ENCODE results near the gene HYI.
"Not testable (repeated sequence)": the region's sequence is repeated elsewhere in the genome, so short reads cannot be mapped to it uniquely, and the experiment has no call there.

The HYI gene

DNA sequence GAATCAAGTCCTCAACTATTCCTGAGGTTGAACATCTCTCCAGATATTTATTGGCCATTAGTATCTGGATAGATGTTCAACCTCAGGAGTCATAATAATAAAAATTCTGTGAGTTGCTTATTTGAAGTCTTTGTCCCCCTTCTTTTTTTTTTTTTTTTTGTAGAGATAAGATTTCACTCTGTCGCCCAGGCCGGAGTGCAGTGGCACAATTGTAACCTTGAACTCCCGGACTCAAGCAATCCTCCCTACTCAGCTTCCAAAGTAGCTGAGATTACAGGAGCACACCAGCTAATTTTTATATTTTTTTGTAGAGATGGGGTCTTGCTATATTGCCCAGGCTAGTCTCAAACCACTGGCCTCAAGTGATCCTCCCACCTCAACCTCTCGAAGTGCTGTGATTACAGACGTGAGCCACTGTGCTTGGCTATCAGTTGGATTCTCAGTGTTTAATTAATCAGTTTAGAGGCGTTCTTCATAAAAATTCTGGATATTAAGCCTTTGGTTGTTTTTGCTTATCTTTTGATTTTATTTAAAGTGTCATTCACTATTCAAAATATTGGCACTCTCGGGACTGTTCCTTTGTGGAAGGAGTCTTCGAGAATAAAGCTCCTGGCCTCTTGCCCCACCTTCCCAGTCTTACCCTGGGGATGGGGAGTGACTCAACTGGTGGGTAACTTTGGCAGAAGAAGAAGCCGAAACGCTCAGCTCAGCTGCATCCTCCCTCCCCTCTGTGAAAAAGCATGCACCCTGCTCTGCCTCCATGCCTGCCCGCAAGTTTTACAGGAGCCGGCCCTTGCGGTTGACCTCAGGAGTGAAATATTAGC lies 11.2 kb upstream of the HYI start:
- no peak for DNase-seq (ENCODE audit: low spot score)

DNA sequence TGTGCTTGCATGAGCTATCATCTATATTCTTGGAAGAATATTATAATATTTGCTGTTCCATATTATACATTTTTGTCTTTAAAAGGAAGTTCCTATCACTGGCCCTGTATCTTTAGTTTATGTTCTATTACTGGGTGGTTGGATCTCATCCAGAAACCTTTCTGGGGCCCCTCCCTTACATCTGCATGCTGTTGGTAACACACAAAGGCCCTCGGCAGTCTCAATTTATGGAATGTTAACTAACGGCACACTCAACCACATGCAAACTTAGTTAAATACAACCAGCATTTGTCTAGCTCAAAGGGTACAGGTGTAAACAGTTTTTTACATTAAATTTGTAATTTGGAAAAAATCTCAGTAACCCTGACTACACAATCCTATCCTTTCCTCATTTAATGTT lies 9.7 kb upstream of the HYI start:
- no peak for DNase-seq (ENCODE audit: low spot score)

DNA sequence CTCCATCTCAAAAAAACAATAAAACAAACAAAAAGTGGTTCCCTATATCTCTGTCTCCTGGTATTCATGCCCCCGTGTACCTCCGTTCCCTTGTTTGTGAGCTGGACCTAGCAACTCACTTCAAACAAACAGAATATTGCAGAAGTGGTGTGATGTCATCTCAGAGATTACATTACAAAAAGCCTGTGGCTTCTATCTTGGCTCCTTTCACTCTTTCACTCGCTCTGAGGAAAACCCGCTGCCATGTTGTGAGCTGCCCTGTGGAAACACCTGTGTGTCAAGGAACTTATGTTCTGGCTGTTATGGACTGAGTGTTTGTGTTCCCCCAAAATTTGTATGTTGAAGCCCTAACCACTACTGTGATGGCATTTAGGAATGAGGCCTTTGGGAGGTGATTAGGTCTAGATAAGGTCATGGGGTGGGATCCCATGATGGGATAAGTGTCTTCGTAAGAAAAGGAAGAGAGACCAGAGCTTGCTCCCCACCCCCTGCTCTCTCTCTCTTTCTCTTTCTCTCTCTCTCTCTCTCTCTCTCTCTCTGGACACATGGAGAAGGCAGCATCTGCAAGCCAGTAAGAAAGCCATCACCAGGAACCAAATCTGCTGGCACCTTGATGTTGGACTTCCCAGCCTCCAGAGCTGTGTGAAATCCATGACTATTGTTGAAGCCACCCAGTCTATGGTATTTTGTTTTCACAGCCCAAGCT lies 7.4 kb upstream of the HYI start:
- no peak for DNase-seq (ENCODE audit: low spot score)

DNA sequence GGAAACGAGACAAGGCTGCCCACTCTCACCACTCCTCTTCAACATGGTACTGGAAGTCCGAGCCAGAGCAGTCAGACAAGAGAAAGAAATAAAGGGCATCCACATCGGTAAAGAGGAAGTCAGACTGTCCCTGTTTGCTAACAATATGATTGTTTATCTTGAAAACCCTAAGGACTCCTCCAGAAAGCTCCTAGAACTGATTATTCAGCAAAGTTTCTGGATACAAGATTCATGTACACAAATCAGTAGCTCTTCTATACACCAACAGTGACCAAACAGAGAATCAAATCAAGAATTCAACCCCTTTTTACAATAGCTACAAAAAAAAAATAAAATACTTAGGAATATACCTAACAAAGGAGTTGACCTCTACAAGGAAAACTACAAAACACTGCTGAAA lies 4.6 kb upstream of the HYI start:
- DNase-seq (ENCODE audit: low spot score), result not testable (repeated sequence)

DNA sequence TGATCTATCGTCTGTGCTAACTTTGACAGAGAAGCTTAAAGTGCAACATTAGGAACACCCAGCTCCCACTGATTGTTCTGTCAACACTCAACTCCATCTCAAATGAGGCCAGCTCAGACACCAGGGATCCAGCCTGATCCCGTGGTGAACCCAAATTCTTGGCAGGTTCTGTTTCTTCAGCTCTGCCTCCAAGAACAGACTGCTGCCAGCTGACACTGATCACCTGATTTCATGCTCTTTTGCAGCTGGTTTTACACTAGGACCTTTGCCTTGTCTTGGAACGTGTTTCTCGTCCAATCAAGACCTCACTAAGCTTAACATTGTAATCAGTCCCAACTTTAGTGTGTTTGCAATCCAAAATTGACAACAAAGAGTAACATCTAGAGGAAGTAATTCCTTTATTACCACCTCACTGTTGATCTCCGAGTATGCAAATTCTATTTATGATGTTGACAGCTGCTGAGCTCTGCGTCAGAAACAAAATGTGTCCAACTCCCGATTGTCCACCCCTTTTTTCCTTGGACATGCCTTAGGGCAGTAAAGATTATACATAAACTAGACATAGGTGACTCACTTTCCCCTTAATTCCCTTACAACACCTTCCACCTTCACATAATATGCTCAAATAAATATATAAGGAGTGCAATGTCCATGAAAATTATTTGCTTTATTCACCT lies 1.6 kb upstream of the HYI start:
- no peak for DNase-seq (ENCODE audit: low spot score)

DNA sequence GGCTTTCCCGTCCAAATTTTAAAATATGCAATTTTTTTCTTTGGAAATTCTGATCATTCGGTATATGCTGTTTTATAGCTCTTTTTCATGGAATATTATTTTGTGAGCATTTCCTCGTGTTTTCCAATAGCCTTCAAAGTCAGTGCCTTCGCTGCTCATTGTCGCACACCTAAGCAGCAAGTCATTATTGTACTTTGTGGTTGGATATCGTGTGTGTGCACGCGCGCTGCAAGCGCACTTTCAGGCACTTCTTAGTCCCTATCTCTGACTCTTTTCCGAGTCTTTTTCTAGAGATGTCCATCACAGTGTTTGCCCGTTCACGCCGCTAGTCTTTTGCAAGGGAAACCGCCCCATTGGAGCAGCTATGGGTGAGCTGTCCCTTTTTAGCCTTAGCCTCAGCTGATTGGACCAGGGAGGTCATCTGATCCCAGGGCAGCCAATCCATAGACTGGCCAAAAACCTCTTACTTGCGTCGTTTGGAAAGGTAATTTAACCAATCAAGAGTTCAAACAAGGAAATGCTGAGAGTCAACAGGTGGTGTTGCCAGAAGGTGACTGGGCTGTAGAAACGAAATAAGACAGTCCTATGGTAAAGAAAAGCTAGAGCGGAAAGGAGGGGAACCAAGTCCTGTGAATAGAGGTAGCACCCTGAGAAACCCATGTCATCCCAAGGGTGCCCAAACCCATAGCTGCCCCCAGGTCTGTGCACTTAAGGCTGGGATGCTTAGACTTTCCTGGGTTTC lies 710 bp upstream of the HYI start:
- peak; percentile 87 for DNase-seq (ENCODE audit: low spot score)

DNA sequence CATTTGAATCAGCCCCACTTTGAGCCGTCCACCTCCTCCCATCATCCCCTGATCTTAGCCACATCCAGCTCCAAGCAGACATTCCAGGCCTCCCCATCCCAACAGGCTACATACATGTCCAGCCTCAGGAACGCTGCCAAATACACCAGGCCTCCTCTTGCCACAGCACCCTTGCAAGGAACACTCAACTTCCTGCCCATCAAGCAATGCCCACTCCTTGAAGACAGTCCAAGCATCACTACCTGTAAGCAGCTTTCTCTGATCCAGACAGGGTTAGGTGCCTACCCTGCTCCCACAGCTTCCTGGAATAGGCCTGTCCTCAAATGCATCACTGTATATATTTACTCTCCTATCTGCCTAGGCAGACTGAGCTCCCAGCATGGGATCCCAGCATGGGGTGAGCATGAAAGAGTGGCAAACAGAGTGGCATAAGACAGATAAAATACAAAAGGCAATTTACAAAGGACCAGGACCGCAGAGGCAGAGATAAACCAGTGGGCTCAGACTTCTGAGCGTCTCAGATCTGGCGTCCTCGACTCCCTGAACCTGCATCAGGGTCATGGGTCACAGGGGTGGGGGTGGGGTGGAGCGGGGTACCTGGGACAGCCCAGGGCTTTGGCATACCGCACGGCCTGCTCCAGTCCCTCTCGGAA lies 816 bp downstream of the HYI start:
- peak; percentile 42 for DNase-seq (ENCODE audit: low spot score)

DNA sequence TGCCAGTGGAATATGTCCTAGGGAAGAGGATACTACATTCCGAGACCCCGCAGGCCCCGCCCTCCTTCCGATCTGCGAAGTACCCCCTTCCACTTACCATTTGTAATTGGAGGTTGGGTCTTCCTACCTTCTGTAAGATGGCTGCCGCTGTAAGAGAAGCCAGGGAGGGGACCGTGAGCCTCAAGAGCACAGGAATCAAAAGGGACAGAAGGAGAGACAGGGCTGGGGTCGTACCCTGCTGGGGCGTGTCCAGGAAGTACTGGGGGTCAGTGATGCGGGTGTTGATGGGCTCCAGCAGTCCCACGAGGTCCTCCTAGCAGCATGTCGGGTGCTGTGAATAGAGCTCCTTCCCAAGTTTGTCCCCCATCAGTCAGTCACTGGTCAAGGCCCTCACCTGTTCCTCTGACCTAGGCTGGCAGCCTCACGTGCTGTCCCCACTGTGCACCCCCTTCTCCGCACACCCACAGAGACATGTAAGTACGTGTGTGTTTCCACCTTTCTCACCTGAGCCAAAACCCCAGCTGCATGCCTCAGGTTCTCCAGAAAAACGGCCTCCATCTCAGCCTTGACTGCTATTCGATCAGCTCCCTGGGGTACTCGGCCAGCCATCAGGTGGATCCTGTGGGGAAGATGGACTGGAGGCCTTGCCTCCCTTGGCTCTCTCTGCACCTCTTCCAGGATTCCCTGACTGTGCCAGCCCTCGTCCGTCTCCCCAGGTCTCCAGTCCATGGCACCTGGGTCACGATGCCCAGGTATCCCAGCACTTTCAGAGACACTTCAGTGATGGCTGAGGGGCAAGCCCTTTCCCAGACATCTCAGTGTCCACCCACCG lies 1.8 kb downstream of the HYI start:
- DNase-seq (ENCODE audit: low spot score), result no peak

DNA sequence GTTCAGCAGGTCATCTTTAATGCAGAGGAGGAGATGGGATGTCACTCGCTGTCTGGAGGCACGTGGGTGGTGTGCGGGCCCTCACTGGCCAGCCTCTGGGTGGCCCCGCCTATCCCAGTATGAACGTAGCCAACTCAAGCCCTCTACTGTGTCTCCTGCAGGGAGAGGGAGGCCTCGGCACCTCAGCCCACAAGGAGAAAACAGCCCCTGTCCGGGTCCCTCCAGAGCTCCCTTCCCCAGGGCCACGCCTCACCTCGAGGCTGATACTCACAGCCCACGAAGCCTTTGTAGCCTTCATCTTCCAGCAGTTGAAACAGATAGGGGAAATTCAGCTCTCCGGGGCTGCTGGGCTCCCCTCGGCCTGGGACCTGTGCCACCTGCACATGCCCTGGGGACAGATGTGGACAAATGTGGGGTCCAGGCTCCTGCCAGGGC lies 2.6 kb downstream of the HYI start:
- DNase-seq (ENCODE audit: low spot score), result no peak

DNA sequence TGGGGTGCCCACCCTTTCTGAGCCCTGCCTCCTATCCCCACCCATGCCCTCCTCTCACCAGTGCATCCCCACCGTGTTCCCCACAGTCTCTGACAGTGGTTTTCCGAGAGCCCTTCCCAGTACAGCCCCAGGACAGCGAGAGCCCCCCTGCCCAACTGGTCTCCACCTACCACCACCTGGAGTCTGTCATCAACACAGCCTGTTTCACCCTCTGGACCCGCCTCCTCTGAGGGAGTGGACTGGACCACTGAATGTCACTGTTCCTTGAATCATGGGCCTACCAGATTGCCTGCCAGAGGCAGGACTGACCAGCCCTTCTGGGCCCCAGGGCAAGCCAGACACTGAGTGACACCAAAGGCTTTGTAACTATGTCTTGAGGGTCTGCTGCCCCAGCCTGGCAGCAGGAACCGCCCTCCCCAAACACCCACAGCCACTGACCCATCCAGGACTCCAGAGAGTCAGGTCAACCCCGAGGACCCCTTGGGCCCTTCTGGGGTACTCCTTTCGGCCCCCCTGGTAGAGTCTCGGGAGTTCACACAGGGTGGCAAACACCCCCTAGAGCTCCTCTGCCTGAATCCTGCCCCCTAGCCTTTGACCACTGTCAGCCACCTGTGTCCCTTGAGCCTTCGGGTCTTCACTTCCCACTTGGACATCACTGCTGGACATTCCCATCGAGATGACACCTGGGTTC lies 3.3 kb downstream of the HYI start:
- no peak for DNase-seq (ENCODE audit: low spot score)

DNA sequence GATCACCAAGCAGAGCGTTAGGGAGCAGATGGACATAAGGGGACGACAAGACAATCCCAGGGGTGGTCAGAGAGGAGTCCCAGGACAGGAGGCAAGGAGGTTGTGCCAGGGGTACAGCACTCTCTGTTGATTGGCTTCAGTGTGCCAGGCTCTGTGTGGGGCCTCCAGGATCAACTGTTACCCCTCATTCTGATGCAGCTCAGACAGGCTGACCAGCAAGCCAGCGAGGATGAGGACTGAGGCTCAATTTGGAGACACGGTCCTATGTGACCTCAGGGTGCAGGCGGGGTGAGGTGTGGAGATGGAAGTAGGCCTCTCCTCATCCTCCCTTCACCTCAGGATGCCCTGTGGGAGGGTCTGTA lies 4.0 kb downstream of the HYI start:
- DNase-seq (ENCODE audit: low spot score), result no peak

DNA sequence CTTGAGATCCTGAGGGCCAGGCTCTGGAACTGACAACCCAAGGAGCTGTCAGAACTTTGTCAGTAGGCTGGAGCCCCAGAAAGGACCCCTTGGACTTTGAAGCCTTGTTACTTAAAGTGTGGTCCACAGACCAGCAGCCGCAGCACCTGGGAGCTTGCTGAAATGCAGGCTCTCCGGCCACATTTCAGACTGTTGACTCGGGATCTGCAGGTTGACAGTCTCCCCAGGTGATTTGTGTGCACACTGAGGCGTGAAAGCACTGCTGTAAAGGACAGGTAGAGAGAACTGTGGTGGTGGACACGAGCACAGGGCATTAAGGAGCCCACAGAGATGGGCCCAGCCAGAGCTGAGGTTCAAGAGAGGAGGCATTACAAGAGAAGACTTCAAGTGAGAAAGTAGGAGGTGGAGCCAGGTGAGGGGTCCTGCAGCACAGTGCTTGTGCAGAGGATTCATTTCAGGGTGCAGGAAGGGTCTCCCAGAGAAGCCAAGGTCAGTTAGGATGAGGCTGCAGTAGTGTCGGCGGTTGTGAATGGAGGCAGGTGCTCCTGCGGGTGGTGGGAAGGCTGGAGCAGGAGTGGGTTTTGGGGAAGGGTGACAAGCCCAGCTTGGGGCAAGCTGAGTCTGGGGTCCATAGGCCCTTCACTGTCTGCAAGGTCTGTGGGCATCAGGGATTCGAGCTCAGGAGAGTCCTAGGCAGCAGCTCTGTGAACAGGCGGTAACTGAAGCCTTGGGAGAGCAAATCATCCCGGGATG lies 4.6 kb downstream of the HYI start:
- no peak for DNase-seq (ENCODE audit: low spot score)

DNA sequence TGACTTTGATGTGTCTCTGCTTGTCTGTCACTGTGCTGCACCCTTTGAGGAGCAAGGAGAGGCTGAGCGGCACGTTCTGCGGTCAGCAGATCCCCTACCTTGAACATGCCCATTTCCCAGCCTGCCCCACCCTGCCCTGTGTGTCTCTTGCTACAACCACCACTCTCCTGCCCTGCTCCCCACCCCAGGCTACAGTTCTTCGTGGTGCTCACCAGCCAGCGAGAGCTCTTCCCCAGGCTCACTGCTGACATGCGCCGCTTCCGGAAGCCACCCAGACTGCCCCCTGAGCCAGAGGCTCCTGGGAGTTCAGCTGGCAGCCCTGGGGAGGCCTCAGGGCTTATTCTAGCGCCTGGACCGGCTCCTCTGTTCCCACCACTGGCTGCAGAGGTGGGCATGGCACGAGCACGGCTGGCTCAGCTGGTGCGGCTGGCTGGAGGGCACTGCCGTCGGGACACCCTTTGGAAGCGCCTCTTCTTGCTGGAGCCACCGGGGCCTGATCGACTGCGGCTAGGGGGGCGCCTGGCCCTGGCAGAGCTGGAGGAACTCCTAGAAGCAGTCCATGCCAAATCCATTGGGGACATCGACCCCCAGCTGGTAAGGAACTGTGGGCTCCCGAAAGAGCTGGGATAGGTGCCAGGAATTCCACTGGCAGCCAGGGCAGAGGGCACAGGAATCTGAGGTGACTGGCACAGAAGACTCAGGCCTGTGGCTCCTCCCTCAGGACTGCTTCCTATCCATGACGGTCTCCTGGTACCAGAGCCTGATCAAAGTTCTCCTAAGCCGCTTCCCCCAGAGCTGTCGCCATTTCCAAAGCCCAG lies 5.6 kb downstream of the HYI start:
- no peak for DNase-seq (ENCODE audit: low spot score)

DNA sequence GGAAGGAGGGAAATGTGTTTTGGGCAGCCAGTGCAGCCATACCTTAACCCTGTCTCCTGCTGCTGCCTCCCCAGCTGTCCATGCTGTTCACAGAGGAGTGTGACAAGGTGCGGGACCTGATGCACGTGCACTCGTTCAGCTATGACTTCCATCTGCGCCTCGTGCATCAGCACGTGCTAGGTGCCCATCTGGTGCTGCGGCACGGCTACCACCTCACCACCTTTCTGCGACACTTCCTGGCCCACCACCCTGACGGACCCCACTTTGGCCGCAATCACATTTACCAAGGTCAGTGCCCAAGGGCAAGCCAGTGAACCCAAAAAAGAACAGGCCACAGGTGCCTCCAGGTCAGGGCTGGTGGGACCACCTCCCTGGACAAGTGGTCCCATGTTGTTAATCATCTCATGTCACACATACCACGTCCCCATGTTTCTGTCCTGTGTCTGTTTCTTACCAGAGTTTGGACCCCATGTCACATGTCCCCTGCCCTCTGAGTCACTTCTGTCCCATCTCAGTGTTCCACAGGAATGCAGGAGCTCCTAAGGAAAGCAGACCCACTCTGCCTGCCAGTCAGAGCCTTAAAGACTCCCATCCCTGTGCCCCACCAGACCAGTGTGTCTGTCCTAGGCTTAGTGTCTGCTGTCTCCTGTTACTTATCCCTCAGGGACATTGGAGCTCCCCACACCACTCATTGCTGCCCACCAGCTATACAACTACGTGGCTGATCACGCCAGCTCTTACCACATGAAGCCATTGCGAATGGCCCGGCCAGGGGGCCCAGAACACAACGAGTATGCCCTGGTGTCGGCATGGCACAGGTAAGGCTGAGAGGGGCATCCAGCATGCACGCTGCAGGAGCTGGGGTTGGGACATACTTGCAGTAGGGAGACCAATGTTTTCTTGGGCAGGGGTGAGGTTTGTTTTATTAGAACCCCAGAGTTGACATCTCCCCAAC lies 6.6 kb downstream of the HYI start:
- DNase-seq (ENCODE audit: low spot score), result no peak

DNA sequence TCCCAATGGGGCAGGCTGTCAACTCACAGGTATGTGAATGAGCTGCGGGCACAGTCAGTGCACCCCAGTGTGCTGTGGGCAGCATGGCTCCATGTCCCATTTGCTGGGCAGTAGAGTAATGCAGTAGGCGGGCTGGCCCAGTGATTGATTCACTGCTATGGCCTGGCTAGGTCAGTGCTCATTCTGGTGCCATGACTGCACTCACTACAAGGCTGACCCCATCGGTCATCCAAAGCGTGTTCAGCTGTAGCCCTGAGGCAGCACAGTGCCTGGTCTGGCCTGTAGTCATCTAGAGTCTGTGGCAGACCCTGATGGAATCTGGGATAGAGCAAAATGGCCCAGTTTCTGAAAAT lies 7.4 kb downstream of the HYI start:
- no peak for DNase-seq (ENCODE audit: low spot score)

DNA sequence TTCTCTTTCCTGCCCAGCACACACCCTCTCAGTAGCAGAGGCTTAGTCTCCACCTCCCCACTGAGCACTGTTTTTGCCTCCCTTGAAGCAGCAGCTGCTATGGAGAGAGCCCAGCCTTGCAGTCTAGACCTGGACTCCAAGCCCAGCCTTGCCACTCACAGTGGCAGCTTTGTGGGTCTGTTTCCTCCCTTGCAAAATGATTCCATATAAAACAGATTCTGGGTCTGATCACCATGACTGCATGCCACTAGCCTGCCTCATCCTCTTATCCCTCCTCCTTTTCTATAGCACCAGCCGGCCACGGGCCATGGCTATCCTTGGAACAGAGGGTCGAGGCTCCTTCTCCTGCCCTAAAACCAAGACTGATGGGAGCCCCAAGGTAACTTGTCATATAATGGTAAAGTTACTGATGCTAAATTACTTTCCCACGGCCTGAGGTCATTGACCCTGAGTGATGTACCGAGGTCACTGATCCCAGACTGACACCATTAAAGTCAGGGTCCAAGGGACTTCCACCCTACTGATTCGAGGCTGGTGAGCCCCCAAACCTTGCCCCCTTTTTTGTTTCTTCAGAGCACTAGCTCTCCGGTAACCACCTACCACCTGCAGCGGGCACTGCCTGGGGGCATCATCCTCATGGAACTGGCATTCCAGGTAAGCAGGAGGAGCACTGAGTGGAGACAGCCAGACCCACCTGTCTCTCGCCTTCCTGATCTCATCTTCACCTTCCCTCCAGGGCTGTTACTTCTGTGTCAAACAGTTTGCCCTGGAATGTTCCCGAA lies 7.9 kb downstream of the HYI start:
- DNase-seq (ENCODE audit: low spot score), result no peak

DNA sequence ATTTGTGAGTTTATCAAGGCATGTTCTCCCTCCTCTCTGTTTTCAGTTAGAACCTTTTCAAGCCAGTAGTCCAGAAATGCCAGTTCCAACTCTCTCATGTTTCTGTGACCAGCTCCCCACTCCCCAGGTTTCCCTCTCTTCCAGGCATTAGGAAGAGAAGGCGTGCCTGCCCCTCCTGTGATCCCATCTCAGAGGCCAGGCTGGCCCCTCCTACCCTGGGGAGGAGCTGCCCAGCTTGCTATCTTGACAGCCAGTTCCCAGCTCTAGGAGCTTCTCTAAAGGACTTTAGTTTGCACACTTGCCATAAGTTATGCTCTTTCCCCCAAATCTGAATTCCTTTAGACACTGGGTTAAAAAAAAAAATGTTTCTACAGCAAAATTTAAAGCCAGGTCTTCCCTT lies 8.9 kb downstream of the HYI start:
- no peak for DNase-seq (ENCODE audit: low spot score)

Measured in Ammon's horn (tissue), 1 donor.